ENCODE data around the gene TAOK3.
"Not testable (repeated sequence)": the region's sequence is repeated elsewhere in the genome, so short reads cannot be mapped to it uniquely, and the experiment has no call there.

The TAOK3 gene

DNA sequence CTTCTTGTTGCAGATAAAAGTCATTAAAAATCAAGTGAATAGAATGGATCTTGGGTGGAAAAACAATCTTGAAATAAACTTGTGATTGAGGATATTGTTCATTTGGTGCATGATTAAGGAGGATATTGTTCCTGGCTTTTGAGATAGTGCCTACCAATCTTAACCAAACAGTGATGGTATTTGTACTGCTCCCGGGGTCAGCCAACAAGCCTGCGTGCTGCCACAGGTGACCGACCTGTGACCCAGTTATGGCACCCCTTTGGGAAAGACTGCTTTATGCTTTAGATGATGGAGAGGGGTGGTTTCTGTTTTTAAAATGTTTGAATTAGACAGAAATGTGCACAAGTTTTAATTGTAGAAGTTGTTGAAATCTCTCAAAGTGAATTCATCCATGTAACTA is 45.2 kb upstream of the TAOK3 start:
- no peaks in the 10 kb centered on the region for H3F3A ChIP-seq (ENCODE audit: insufficient read depth, low read length)
- H3K4me1 ChIP-seq (ENCODE audit: low read length): no peaks in the 10 kb centered on the region
- H3K4me2 ChIP-seq (ENCODE audit: low read depth, low read length): no peak overlapping the region
- H3K27ac ChIP-seq (ENCODE audit: low read length): no peak overlapping the region
- no peaks in the 10 kb centered on the region for H3K79me2 ChIP-seq (ENCODE audit: low read length)
- TF ChIP-seq EZH2 (optimal IDR thresholded peaks at IDR 0.05; ENCODE audit: low read depth, low read length) (no peak), EZH2phosphoT487 (IDR thresholded peaks at IDR 0.05; ENCODE audit: low read length) (no peak)
- TF ChIP-seq, protein P1, sequence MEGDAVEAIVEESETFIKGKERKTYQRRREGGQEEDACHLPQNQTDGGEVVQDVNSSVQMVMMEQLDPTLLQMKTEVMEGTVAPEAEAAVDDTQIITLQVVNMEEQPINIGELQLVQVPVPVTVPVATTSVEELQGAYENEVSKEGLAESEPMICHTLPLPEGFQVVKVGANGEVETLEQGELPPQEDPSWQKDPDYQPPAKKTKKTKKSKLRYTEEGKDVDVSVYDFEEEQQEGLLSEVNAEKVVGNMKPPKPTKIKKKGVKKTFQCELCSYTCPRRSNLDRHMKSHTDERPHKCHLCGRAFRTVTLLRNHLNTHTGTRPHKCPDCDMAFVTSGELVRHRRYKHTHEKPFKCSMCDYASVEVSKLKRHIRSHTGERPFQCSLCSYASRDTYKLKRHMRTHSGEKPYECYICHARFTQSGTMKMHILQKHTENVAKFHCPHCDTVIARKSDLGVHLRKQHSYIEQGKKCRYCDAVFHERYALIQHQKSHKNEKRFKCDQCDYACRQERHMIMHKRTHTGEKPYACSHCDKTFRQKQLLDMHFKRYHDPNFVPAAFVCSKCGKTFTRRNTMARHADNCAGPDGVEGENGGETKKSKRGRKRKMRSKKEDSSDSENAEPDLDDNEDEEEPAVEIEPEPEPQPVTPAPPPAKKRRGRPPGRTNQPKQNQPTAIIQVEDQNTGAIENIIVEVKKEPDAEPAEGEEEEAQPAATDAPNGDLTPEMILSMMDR (IDR thresholded peaks at IDR 0.05; ENCODE audit: low read length): no peak
- H3K9me2 ChIP-seq (replicated peaks; ENCODE audit: insufficient read depth, low read length): no peaks in the 10 kb centered on the region
- no peak for DNase-seq
- H3K36me3 ChIP-seq (replicated peaks; ENCODE audit: insufficient read depth, low read length): no peaks in the 10 kb centered on the region
- H3K9ac ChIP-seq (ENCODE audit: low read length): no peak overlapping the region
- H3K9me3 ChIP-seq (replicated peaks; ENCODE audit: insufficient read depth, low read length): no peaks in the 10 kb centered on the region
- no peaks in the 10 kb centered on the region for H4K20me1 ChIP-seq (ENCODE audit: insufficient read depth, low read length)
- H3K27me3 ChIP-seq (replicated peaks; ENCODE audit: insufficient read depth, low read length): no peaks in the 10 kb centered on the region
- H3K4me3 ChIP-seq (ENCODE audit: low read length): no peak overlapping the region
- no peak overlapping the region for H2AFZ ChIP-seq (ENCODE audit: low read length)

DNA sequence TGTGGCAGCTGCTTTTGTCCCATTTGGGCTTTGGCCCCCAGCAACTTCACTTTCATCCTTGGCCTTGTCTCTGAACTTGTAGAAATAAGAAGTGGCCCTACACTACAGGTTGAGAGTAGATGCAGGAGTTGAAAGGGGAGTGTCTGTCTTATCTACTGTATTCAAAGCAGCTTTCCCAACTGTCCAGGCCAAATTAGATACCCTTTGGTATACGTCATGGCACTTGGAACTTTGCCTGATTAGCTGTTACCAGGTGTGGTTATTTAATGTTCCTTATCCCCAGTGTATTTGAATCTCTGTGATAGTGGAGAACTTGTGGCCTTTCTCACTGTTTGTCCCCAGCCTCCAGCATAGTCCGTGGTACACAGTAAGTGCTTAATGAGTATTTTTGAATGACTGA is 37.1 kb upstream of the TAOK3 start:
- H3K27ac ChIP-seq (ENCODE audit: low read length): no peak overlapping the region
- no peaks in the 10 kb centered on the region for H3K9me3 ChIP-seq (replicated peaks; ENCODE audit: insufficient read depth, low read length)
- no peaks in the 10 kb centered on the region for H4K20me1 ChIP-seq (ENCODE audit: insufficient read depth, low read length)
- no peaks in the 10 kb centered on the region for H3F3A ChIP-seq (ENCODE audit: insufficient read depth, low read length)
- H3K36me3 ChIP-seq (replicated peaks; ENCODE audit: insufficient read depth, low read length): no peaks in the 10 kb centered on the region
- H3K4me2 ChIP-seq (ENCODE audit: low read depth, low read length): no peak overlapping the region
- H3K4me3 ChIP-seq (ENCODE audit: low read length): no peak overlapping the region
- TF ChIP-seq, protein P1 (IDR thresholded peaks at IDR 0.05; ENCODE audit: low read length): no peak
- TF ChIP-seq EZH2 (optimal IDR thresholded peaks at IDR 0.05; ENCODE audit: low read depth, low read length): no peak
- no peak for TF ChIP-seq EZH2phosphoT487 (IDR thresholded peaks at IDR 0.05; ENCODE audit: low read length)
- no peaks in the 10 kb centered on the region for H3K9me2 ChIP-seq (replicated peaks; ENCODE audit: insufficient read depth, low read length)
- H3K9ac ChIP-seq (ENCODE audit: low read length): no peak overlapping the region
- no peaks in the 10 kb centered on the region for H3K27me3 ChIP-seq (replicated peaks; ENCODE audit: insufficient read depth, low read length)
- no peaks in the 10 kb centered on the region for H3K4me1 ChIP-seq (ENCODE audit: low read length)
- no peak overlapping the region for H2AFZ ChIP-seq (ENCODE audit: low read length)
- DNase-seq: no peak
- no peaks in the 10 kb centered on the region for H3K79me2 ChIP-seq (ENCODE audit: low read length)

DNA sequence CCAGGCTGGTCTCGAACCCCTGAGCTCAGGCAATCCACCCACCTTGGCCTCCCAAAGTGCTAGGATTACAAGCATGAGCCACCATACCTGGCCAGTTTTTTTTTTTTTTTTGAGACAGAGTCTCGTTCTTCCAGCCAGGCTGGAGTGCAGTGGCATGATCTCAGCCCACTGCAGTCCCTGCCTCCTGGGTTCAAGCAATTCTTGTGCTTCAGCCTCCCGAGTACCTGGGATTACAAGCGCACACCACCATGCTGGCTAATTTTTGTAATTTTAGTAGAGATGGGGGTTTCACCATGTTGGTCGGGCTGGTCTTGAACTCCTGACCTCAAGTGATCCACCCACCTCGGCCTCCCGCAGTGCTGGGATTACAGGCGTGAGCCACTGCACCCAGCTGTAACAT is 35.5 kb upstream of the TAOK3 start:
- not testable (repeated sequence) for H2AFZ ChIP-seq (ENCODE audit: low read length); H3K9me3 ChIP-seq (replicated peaks; ENCODE audit: insufficient read depth, low read length); H4K20me1 ChIP-seq (ENCODE audit: insufficient read depth, low read length); H3K9ac ChIP-seq (ENCODE audit: low read length); H3K27ac ChIP-seq (ENCODE audit: low read length); H3K4me3 ChIP-seq (ENCODE audit: low read length); H3F3A ChIP-seq (ENCODE audit: insufficient read depth, low read length); H3K36me3 ChIP-seq (replicated peaks; ENCODE audit: insufficient read depth, low read length); DNase-seq; H3K4me2 ChIP-seq (ENCODE audit: low read depth, low read length); H3K27me3 ChIP-seq (replicated peaks; ENCODE audit: insufficient read depth, low read length); H3K9me2 ChIP-seq (replicated peaks; ENCODE audit: insufficient read depth, low read length); H3K4me1 ChIP-seq (ENCODE audit: low read length); H3K79me2 ChIP-seq (ENCODE audit: low read length)

DNA sequence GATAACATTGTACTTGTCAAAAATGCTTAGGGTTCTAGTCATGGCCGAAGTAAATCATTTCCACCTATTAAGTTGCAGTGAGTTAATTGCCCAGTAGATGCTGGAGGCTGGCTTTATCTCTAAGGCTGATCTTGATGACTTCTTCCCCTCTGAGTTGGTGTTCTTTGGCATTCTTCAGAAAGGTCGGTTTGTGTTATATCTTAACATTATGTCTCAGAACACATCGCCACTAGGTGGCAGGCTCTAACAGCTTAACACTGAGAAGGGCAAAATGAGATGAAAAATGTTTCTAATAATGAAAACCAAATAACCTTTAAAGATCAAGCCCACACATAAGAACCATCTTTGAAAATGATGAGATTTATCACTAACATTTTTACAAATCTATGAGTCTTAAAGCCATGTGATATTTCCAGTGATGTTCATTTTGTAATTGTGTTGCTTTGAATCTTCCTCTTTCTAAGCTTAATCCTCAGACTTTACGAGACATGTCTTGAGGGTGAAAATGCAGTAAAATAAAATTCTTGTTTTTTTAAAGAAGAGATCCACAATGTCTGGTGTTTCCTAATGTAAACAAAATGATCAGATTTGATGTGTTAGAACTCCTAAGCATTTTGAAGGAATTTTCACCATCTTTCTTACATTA is 32.3 kb upstream of the TAOK3 start:
- TF ChIP-seq EZH2phosphoT487 (IDR thresholded peaks at IDR 0.05; ENCODE audit: low read length): no peak
- TF ChIP-seq, protein P1 (IDR thresholded peaks at IDR 0.05; ENCODE audit: low read length): peak; percentile 55
- TF ChIP-seq EZH2 (optimal IDR thresholded peaks at IDR 0.05; ENCODE audit: low read depth, low read length): no peak
- H3K9me3 ChIP-seq (replicated peaks; ENCODE audit: insufficient read depth, low read length): no peaks in the 10 kb centered on the region
- no peaks in the 10 kb centered on the region for H3K4me1 ChIP-seq (ENCODE audit: low read length)
- H3K9me2 ChIP-seq (replicated peaks; ENCODE audit: insufficient read depth, low read length): no peaks in the 10 kb centered on the region
- no peaks in the 10 kb centered on the region for H4K20me1 ChIP-seq (ENCODE audit: insufficient read depth, low read length)
- H3K9ac ChIP-seq (ENCODE audit: low read length): no peak overlapping the region
- H3K27ac ChIP-seq (ENCODE audit: low read length): no peak overlapping the region
- H2AFZ ChIP-seq (ENCODE audit: low read length): no peak overlapping the region
- no peaks in the 10 kb centered on the region for H3K27me3 ChIP-seq (replicated peaks; ENCODE audit: insufficient read depth, low read length)
- H3K4me3 ChIP-seq (ENCODE audit: low read length): no peak overlapping the region
- no peaks in the 10 kb centered on the region for H3K79me2 ChIP-seq (ENCODE audit: low read length)
- no peaks in the 10 kb centered on the region for H3F3A ChIP-seq (ENCODE audit: insufficient read depth, low read length)
- DNase-seq: peak; percentile 45
- no peak overlapping the region for H3K4me2 ChIP-seq (ENCODE audit: low read depth, low read length)
- no peaks in the 10 kb centered on the region for H3K36me3 ChIP-seq (replicated peaks; ENCODE audit: insufficient read depth, low read length)
